ENCODE measurements around the gene CHID1. TPM values are rescaled to one million over a fixed set of nuclear protein-coding genes. Genes with fewer than 3 reads are reported as not detected.

CHID1 gene
- total and polyA plus RNA-seq, 9 of the 15 experiments (the other 6 are each of a cell fraction or from before 2014, with no cell fraction given): 15.1 to 108 (median 39.8) TPM

GRCh38 chr11:954392-955153 is 44.0 kb upstream of the CHID1 start (continued):
- TF ChIP-seq, protein P1, sequence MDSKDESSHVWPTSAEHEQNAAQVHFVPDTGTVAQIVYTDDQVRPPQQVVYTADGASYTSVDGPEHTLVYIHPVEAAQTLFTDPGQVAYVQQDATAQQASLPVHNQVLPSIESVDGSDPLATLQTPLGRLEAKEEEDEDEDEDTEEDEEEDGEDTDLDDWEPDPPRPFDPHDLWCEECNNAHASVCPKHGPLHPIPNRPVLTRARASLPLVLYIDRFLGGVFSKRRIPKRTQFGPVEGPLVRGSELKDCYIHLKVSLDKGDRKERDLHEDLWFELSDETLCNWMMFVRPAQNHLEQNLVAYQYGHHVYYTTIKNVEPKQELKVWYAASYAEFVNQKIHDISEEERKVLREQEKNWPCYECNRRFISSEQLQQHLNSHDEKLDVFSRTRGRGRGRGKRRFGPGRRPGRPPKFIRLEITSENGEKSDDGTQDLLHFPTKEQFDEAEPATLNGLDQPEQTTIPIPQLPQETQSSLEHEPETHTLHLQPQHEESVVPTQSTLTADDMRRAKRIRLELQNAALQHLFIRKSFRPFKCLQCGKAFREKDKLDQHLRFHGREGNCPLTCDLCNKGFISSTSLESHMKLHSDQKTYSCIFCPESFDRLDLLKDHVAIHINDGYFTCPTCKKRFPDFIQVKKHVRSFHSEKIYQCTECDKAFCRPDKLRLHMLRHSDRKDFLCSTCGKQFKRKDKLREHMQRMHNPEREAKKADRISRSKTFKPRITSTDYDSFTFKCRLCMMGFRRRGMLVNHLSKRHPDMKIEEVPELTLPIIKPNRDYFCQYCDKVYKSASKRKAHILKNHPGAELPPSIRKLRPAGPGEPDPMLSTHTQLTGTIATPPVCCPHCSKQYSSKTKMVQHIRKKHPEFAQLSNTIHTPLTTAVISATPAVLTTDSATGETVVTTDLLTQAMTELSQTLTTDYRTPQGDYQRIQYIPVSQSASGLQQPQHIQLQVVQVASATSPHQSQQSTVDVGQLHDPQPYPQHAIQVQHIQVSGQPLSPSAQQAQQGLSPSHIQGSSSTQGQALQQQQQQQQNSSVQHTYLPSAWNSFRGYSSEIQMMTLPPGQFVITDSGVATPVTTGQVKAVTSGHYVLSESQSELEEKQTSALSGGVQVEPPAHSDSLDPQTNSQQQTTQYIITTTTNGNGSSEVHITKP (IDR thresholded peaks at IDR 0.05; ENCODE audit: partially characterized antibody): no peak
- peak in 1 of 2 experiments; percentile 15 for TF ChIP-seq NCOA2 (IDR thresholded peaks at IDR 0.05; ENCODE audit: partially characterized antibody in 2 of 2)
- TF ChIP-seq MTA2 (IDR thresholded peaks at IDR 0.05; ENCODE audit: low read depth): 0 out of 2 replicates have a peak, but pooled peaks have one; percentile 10
- no peak for TF ChIP-seq HNRNPK (IDR thresholded peaks at IDR 0.05; ENCODE audit: low read depth, low read length, poor library complexity, severe bottlenecking)
- TF ChIP-seq PHB2 (IDR thresholded peaks at IDR 0.05; ENCODE audit: low read depth): 0 out of 2 replicates have a peak, but pooled peaks have one; percentile 8

GRCh38 chr11:953512-953911 is 42.9 kb upstream of the CHID1 start:
- no peaks in the 10 kb centered on the region for H4K20me1 ChIP-seq (replicated peaks; ENCODE audit: control insufficient read depth, insufficient read depth, low read length)
- no peak for TF ChIP-seq FOXP1 (CRISPR knock-in tag; IDR thresholded peaks at IDR 0.05)
- TF ChIP-seq, protein P2, sequence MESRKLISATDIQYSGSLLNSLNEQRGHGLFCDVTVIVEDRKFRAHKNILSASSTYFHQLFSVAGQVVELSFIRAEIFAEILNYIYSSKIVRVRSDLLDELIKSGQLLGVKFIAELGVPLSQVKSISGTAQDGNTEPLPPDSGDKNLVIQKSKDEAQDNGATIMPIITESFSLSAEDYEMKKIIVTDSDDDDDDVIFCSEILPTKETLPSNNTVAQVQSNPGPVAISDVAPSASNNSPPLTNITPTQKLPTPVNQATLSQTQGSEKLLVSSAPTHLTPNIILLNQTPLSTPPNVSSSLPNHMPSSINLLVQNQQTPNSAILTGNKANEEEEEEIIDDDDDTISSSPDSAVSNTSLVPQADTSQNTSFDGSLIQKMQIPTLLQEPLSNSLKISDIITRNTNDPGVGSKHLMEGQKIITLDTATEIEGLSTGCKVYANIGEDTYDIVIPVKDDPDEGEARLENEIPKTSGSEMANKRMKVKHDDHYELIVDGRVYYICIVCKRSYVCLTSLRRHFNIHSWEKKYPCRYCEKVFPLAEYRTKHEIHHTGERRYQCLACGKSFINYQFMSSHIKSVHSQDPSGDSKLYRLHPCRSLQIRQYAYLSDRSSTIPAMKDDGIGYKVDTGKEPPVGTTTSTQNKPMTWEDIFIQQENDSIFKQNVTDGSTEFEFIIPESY (CRISPR knock-in tag; IDR thresholded peaks at IDR 0.05): peak; percentile 36; the same call in 1 of the 2 replicates
- H2AFZ ChIP-seq (ENCODE audit: low read depth, low read length): no peak overlapping the region
- H3K4me2 ChIP-seq (ENCODE audit: insufficient read depth, low read length): no peak overlapping the region
- DNase-seq (ENCODE audit: extremely low read depth in 1 of 4, low spot score in 3 of 4) (no peak), FAIRE-seq (no peak), ATAC-seq (peak; percentile 40; the same call in 1 of the 3 replicates)
- no peak overlapping the region for H3K27ac ChIP-seq (ENCODE audit: extremely low read depth, low read depth, low read length)
- peaks cover 21% of the 10 kb centered on the region; the same call in 1 of the 3 replicates for H3K79me2 ChIP-seq (ENCODE audit: control insufficient read depth, insufficient read depth, low read length)
- POLR2A ChIA-PET: interaction anchor here (0.9 to 1.5 kb wide), 3 partner anchors 10 to 32 kb away, joined by 3 to 4 read pairs (median 4); no protein-coding TSS in a partner anchor
- H3K27me3 ChIP-seq (ENCODE audit: control insufficient read depth in 2 of 2, insufficient read depth in 2 of 2, low read length in 2 of 2): no peaks in the 10 kb centered on the region
- CTCF ChIA-PET (ENCODE audit: low intra/inter-chr PET ratio): no interaction called here
- H3K9me3 ChIP-seq (replicated peaks; ENCODE audit: control insufficient read depth, insufficient read depth, low read depth, low read length): peaks cover 8% of the 10 kb centered on the region
- WGBS (ENCODE audit: insufficient coverage, low coverage, missing lambda C conversion rate): 91% methylated on average over 7 of the region's 13 CpGs
- no peaks in the 10 kb centered on the region for H3K9me1 ChIP-seq (ENCODE audit: control insufficient read depth, insufficient read depth, low read length)
- no TSS peak for BruUV-seq (replicated peaks)
- peaks cover 0 to 5% of the 10 kb centered on the region in 2 experiments; a peak in 2 of 5 replicates for H3K4me1 ChIP-seq (replicated peaks in 1 of 2; ENCODE audit: control insufficient read depth in 2 of 2, insufficient read depth in 2 of 2, low read length in 2 of 2)
- intact Hi-C loops (cut with micrococcal nuclease) (no loop called here), in situ Hi-C loops (cut with MboI) (no loop called here)
- no peak overlapping the region for H3K4me3 ChIP-seq
- H3K36me3 ChIP-seq (ENCODE audit: control insufficient read depth, insufficient read depth, low read length): peaks cover 9% of the 10 kb centered on the region; the same call in 2 of the 3 replicates
- H3K9ac ChIP-seq (ENCODE audit: insufficient read depth in 1 of 2, low read depth in 2 of 2, low read length in 2 of 2): no peak overlapping the region
